HCT116 (cell line): Measurements from ENCODE around the gene MMP25. TPM values are rescaled to one million over a fixed set of nuclear protein-coding genes. Genes with fewer than 3 reads are reported as not detected.

Experiments
- ATAC-seq: fragments of 200-7000 bp; cut with Tn5 transposase; 2 replicates; pipeline ENCODE4 v1.9.1; 2020; ENCODE audit warnings: mild to moderate bottlenecking, moderate library complexity
- BruUV-seq: library from RNA; stranded (reverse); fragments of 400-500 nt; replicated peaks from 2 replicates; lab custom pipeline; 2021; lab: Mats Ljungman, UMichigan
- CTCF ChIA-PET: fragments of 300-600 bp; sonication (Branson Sonifier 250); formaldehyde crosslinking; loops from one replicate; lab custom pipeline; 2021; ENCODE audit warnings: antibody characterized with exemption; lab: Charles Lee
- POLR2A ChIA-PET: fragments of 300-600, 350-600 bp; sonication (Branson Sonifier 250); formaldehyde crosslinking; loops from one replicate; lab custom pipeline; 2021; ENCODE audit warnings: antibody characterized with exemption; lab: Charles Lee
- RAD21 ChIA-PET, 2 experiments: fragments of 300-600 bp; sonication (Branson Sonifier 250); formaldehyde crosslinking; loops; one replicate each; lab custom pipeline; 2023; ENCODE audit warnings: low total read pairs in 2 of 2; ENCODE audit not compliant: uncharacterized antibody in 2 of 2, unreplicated experiment in 2 of 2, low non-redundant PET in 1 of 2; lab: Charles Lee
- DNase-seq: peaks from one replicate; pipeline ENCODE4 v3.0.0-alpha.2; 2010; ENCODE audit warnings: low read depth, low spot score
- H2AFZ ChIP-seq: fragments of 200-600 bp; shearing (Covaris generic), sonication (generic); 2 replicates; pipeline ENCODE4 v1.6.1; 2017; ENCODE audit warnings: low read depth, mixed run types, mixed read lengths, antibody characterized with exemption, low read length; ENCODE audit not compliant: poor library complexity, severe bottlenecking
- H3K27ac ChIP-seq: 2 replicates; pipeline ENCODE4 v1.5.1; 2012; ENCODE audit warnings: low read depth, low read length
- H3K27me3 ChIP-seq: fragments of 200-600 bp; sonication (generic); 2 replicates; pipeline ENCODE4 v1.6.1; 2016; ENCODE audit warnings: mixed run types, low read length, mixed read lengths; ENCODE audit not compliant: insufficient read depth
- H3K36me3 ChIP-seq, 2 experiments: fragments of 200-500 bp in 1 of 2; fragments of 200-600 bp in 1 of 2; sonication (Bioruptor generic) in 1 of 2; sonication (generic) in 1 of 2; 2 replicates each; pipeline versions ENCODE4 v1.5.1 to v1.6.1; 2014 to 2016; ENCODE audit warnings: low read length in 2 of 2, inconsistent platforms in 1 of 2, mixed read lengths in 1 of 2, mixed run types in 1 of 2; ENCODE audit not compliant: insufficient read depth in 2 of 2, control insufficient read depth in 1 of 2
- H3K4me1 ChIP-seq, 2 experiments: fragments of 200-600 bp in 1 of 2; sonication (generic) in 1 of 2; 2 replicates each; pipeline versions ENCODE4 v1.5.1 to v1.6.1; 2012 to 2017; ENCODE audit warnings: low read length in 2 of 2, inconsistent platforms in 1 of 2, mild to moderate bottlenecking in 1 of 2, mixed read lengths in 1 of 2, mixed run types in 1 of 2, moderate library complexity in 1 of 2; ENCODE audit not compliant: insufficient read depth in 2 of 2, control insufficient read depth in 1 of 2
- H3K4me2 ChIP-seq: fragments of 200-600 bp; sonication (generic); 2 replicates; pipeline ENCODE4 v1.6.1; 2017; ENCODE audit warnings: mixed run types, low read length, mixed read lengths
- H3K4me3 ChIP-seq, 2 experiments: fragments of 200-600 bp in 1 of 2; sonication (generic) in 1 of 2; replicated peaks in 1 of 2; 2 replicates each; pipeline ENCODE4 v1.5.1; 2011 to 2016; ENCODE audit warnings: low read length in 2 of 2, control low read depth in 1 of 2, low read depth in 1 of 2, mild to moderate bottlenecking in 1 of 2, mixed read lengths in 1 of 2, mixed run types in 1 of 2
- H3K79me2 ChIP-seq: fragments of 200-600 bp; sonication (generic); 2 replicates; pipeline ENCODE4 v1.6.1; 2017; ENCODE audit warnings: mild to moderate bottlenecking, mixed run types, low read length, moderate library complexity, mixed read lengths; ENCODE audit not compliant: insufficient read depth
- H3K9ac ChIP-seq: fragments of 200-600 bp; sonication (generic); 2 replicates; pipeline ENCODE4 v1.6.1; 2016; ENCODE audit warnings: low read length, mixed read lengths
- H3K9me2 ChIP-seq: fragments of 200-600 bp; sonication (generic), shearing (Covaris generic); 2 replicates; pipeline ENCODE4 v1.6.1; 2017; ENCODE audit warnings: mixed run types, mild to moderate bottlenecking, moderate library complexity; ENCODE audit not compliant: insufficient read depth
- H3K9me3 ChIP-seq, 2 experiments: fragments of 200-500 bp in 1 of 2; fragments of 200-600 bp in 1 of 2; sonication (Bioruptor generic) in 1 of 2; sonication (generic) in 1 of 2; 2 replicates each; pipeline ENCODE4 v1.6.1; 2014 to 2017; ENCODE audit warnings: low read length in 2 of 2, mixed read lengths in 2 of 2, inconsistent platforms in 1 of 2, low read depth in 1 of 2, mild to moderate bottlenecking in 1 of 2, mixed run types in 1 of 2, moderate library complexity in 1 of 2; ENCODE audit not compliant: control insufficient read depth in 1 of 2, insufficient read depth in 1 of 2
- H4K20me1 ChIP-seq: fragments of 200-600 bp; sonication (generic), shearing (Covaris generic); 2 replicates; pipeline ENCODE4 v1.6.1; 2017; ENCODE audit warnings: mixed run types, mild to moderate bottlenecking, moderate library complexity; ENCODE audit not compliant: insufficient read depth
- ATF3 ChIP-seq: IDR thresholded peaks from 2 replicates; pipeline ENCODE4 v1.6.1; 2012
- EGR1 ChIP-seq: IDR thresholded peaks from 2 replicates; pipeline ENCODE4 v1.6.1; 2012; ENCODE audit warnings: low read depth
- ELF1 ChIP-seq: IDR thresholded peaks from 2 replicates; pipeline ENCODE4 v1.6.1; 2012; ENCODE audit warnings: low read depth, borderline replicate concordance
- EZH2 ChIP-seq: fragments of 200-600 bp; sonication (generic); IDR thresholded peaks from 2 replicates; pipeline ENCODE4 v1.6.1; 2017; ENCODE audit warnings: antibody characterized with exemption, mixed run types
- FOSL1 ChIP-seq: IDR thresholded peaks from 2 replicates; pipeline ENCODE4 v1.6.1; 2012; ENCODE audit warnings: low read depth
- JUND ChIP-seq: IDR thresholded peaks from 2 replicates; pipeline ENCODE4 v1.6.1; 2012
- MAX ChIP-seq: IDR thresholded peaks from 2 replicates; pipeline ENCODE4 v1.6.1; 2012
- POLR2A ChIP-seq: IDR thresholded peaks from 2 replicates; pipeline ENCODE4 v1.7.0; 2011; ENCODE audit warnings: borderline replicate concordance; ENCODE audit not compliant: insufficient read depth, insufficient read length; ENCODE audit errors: extremely low read depth
- REST ChIP-seq: IDR thresholded peaks from 2 replicates; pipeline ENCODE4 v1.6.1; 2012; ENCODE audit warnings: low read depth
- SIN3A ChIP-seq: IDR thresholded peaks from 2 replicates; pipeline ENCODE4 v1.6.1; 2012; ENCODE audit warnings: low read depth
- SP1 ChIP-seq: IDR thresholded peaks from 2 replicates; pipeline ENCODE4 v1.6.1; 2012; ENCODE audit warnings: low read depth
- TCF7L2 ChIP-seq: IDR thresholded peaks from 2 replicates; pipeline ENCODE4 v1.7.0; 2011; ENCODE audit warnings: borderline replicate concordance, inconsistent platforms; ENCODE audit not compliant: insufficient read depth, insufficient read length; ENCODE audit errors: extremely low read depth
- YY1 ChIP-seq: IDR thresholded peaks from 2 replicates; pipeline ENCODE4 v1.6.1; 2011; ENCODE audit warnings: low read length, low read depth, moderate library complexity, mild to moderate bottlenecking; ENCODE audit not compliant: insufficient replicate concordance; ENCODE audit errors: extremely low read depth
- ZBTB33 ChIP-seq: IDR thresholded peaks from 2 replicates; pipeline ENCODE4 v1.6.1; 2011; ENCODE audit warnings: mild to moderate bottlenecking, low read length, moderate library complexity; ENCODE audit not compliant: insufficient replicate concordance; ENCODE audit errors: extremely low read depth
- ZFX ChIP-seq: fragments of 450-650 bp; IDR thresholded peaks from 2 replicates; pipeline ENCODE4 v1.6.1; 2017
- ZNF274 ChIP-seq: fragments of 200-500 bp; sonication (Bioruptor generic); IDR thresholded peaks from 2 replicates; pipeline ENCODE4 v1.6.1; 2014; ENCODE audit warnings: mild to moderate bottlenecking, low read depth, low read length, inconsistent platforms
- intact Hi-C: fragments of 100-400 bp; cut with micrococcal nuclease; formaldehyde crosslinking; loops from 2 replicates; pipeline ENCODE4 v1.10.0; 2022
- total RNA-seq: library from RNA; stranded (reverse); gene quantifications from one replicate; pipeline ENCODE4 v1.2.1, GENCODE V29; 2021; ENCODE audit not compliant: unreplicated experiment

The MMP25 gene
- total RNA-seq, 1 experiment from 2014 or later = 2.5 TPM

GRCh38 chr16:3063625-3064386 is 17.4 kb downstream of the MMP25 start:
- Histone ChIP-seq H4K20me1 (no peaks in the 10 kb centered on the region), H3K4me3 (no peak overlapping the region), H3K9me3 (no peaks in the 10 kb centered on the region), H3K9me2 (no peaks in the 10 kb centered on the region), H3K4me2 (no peak overlapping the region), H3K36me3 (no peaks in the 10 kb centered on the region), H3K4me1 (peaks cover 0 to 26% of the 10 kb centered on the region in 2 experiments; a peak in 2 of 4 replicates), H3K27ac (no peak overlapping the region), H3K9ac (no peak overlapping the region), H3K27me3 (no peaks in the 10 kb centered on the region), H3K79me2 (no peaks in the 10 kb centered on the region), H2AFZ (no peak overlapping the region)
- no TSS peak for BruUV-seq
- RAD21 ChIA-PET = no interaction called here
- intact Hi-C loops = no loop called here
- TF ChIP-seq POLR2A (no peak), ELF1 (no peak), YY1 (no peak), SIN3A (no peak), ATF3 (no peak), ZBTB33 (no peak), EZH2 (no peak), MAX (no peak), TCF7L2 (no peak), SP1 (no peak), EGR1 (no peak), ZFX (no peak), REST (no peak), ZNF274 (no peak), FOSL1 (no peak), JUND (no peak)
- POLR2A ChIA-PET = no interaction called here
- no peak for DNase-seq
- CTCF ChIA-PET = interaction anchor here (0.9 kb wide), 1 partner anchor 66 kb away, joined by 3 read pairs; no protein-coding TSS in a partner anchor
- ATAC-seq = no peak
